ENCODE data around the gene CMSS1.

CMSS1 gene

GRCh38 chr3:99845999-99846398 lies 28.3 kb downstream of the CMSS1 start:
- intact Hi-C loops (cut with DNase I), result loop anchor here (10.0 kb wide), 1 partner anchor 199 kb away; no protein-coding TSS in a partner anchor
- DNase-seq, result no peak

DNA sequence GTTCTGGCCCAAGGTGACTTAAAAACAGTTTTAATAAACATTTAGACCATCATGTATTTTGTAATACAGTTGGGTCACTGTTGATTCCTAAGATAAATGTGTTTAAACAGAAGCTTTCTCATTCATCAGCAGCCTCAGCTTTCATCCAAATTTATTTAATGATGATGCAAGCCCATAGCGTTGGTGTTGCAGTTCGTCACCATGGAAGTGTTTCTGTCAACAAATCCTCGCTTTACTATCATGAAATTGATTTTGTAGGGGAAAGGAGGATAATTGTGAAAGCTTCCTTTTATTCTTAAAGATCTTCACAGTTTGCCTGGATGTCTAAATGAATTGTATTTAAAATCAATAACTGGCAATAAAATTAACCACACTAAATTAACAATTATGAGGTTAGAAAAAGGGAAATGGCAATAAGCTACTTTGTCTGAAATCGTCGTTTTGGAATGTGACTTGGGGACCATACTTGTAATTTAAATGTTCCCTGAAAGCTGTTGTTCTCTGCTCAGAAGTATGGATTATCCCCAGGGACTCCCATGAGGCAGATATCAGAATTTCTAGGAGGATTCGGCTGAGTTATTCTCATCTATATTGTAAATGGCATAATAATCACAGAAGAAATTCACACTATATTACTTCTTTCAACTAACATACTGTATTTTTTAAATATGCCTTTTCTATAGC lies 29.0 kb downstream of the CMSS1 start:
- no peak for DNase-seq
- intact Hi-C loops (cut with DNase I), result loop anchor here (10.0 kb wide), 1 partner anchor 198 kb away; no protein-coding TSS in a partner anchor

DNA sequence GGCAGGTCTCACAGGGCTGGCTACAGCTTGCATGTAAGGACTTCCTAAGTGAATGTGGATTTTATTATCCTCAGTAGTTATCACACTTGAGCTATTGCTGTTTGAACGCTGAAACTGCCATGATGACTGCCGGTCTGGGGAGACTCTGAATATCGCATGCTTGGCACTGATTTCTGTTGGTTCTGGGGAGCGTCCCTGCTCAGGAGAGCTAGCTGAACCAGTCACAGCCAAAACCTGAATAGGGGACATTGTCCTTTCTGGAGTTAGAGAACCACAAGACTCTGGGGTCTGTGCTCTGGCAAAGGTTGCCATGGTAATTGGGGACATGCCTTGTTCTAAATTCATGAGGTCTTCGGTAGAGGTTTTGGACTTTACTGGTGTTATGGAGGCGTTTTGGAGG lies 30.8 kb downstream of the CMSS1 start:
- intact Hi-C loops (cut with DNase I), result loop anchor here (10.0 kb wide), 1 partner anchor 196 kb away; no protein-coding TSS in a partner anchor
- DNase-seq, result no peak

GRCh38 chr3:99850608-99851007 lies 32.9 kb downstream of the CMSS1 start:
- intact Hi-C loops (cut with DNase I), result no loop called here
- no peak for DNase-seq

- intact Hi-C loops (cut with DNase I), result no loop called here
- no peak for DNase-seq
Observed at GRCh38 chr3:99851955-99852354, 34.3 kb downstream of the CMSS1 start.

DNA sequence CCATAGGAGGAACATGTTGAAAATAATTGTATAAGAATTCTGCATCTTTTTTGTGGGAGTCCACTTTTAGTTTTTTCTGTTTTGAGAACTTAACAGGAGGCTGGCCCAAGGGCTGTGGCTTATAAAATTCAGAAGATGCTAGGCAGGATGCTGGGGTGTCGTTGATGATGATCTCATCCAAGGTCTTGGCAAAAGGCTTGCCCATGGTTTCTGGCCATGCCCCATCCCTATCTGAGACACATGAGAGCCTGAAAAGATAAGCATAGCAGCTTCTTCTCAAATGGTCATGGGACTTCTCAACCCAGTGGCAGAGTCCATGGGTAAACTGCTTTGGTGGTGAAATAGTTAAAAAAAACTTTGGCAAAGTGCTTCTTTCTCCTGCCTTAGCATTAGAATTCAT lies 35.2 kb downstream of the CMSS1 start:
- no peak for DNase-seq
- intact Hi-C loops (cut with DNase I), result no loop called here

GRCh38 chr3:99854756-99855298 lies 37.2 kb downstream of the CMSS1 start:
- intact Hi-C loops (cut with DNase I), result no loop called here
- no peak for DNase-seq

DNA sequence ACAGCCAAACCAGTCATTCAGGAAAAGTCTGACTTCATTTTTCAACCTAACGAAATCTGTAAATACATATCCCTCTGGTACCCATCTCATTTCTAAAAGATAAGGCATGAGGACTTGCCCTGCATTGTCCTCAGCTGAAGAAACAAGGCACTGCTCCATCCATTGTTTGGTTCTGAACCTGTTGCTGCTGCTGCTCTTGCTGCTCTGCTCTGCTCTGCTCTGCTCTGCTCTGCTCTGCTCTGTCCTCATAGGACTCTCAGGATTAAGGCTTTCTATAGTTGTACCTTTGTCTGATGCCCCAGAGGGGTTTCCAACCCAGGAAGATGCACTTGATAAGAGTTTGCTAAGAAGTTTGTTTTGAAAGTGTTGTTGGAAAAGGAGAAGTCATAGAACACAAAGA lies 38.2 kb downstream of the CMSS1 start:
- DNase-seq, result no peak
- intact Hi-C loops (cut with DNase I), result no loop called here

DNA sequence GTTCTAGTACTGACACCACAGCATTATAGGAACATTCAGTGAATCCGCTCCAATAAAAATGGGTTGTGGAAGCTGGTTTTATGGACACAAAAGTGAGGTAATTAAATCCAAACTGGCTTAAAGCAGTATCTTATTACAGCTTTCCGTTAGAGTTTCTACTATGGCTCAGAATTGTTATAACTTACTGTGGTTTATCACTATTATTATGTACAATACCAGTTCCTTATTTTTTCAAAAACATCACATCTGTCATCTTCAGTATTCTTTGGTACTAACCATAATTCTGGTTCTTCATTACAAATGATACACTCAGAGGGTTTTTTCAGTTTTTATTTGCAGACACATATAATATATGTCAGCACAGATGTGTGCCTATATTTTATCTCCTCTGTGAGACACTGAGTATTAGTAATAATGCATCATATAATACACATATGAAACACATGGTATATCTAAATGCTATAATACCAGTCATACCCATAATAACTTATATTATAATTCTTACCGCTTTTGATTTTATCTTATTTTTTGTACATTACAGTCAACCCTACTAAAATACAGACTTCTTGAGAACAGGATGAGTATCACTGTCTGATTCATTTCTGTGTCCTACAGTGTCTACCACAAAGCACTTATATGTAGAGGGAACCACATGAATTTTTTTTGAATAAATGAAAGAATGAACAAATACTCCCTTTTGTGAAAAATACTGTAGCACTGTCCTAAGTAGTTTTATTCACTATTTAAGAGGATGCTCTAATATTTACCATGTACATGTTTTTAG lies 39.0 kb downstream of the CMSS1 start:
- intact Hi-C loops (cut with DNase I), result no loop called here
- DNase-seq, result no peak

- no peak for DNase-seq
- intact Hi-C loops (cut with DNase I), result no loop called here
Observed at GRCh38 chr3:99857278-99857677, 39.6 kb downstream of the CMSS1 start.

- no peak for DNase-seq
- intact Hi-C loops (cut with DNase I), result no loop called here
Observed at GRCh38 chr3:99858469-99858868, 40.8 kb downstream of the CMSS1 start.

- intact Hi-C loops (cut with DNase I), result no loop called here
- no peak for DNase-seq
Observed at GRCh38 chr3:99859825-99860224, 42.2 kb downstream of the CMSS1 start.

DNA sequence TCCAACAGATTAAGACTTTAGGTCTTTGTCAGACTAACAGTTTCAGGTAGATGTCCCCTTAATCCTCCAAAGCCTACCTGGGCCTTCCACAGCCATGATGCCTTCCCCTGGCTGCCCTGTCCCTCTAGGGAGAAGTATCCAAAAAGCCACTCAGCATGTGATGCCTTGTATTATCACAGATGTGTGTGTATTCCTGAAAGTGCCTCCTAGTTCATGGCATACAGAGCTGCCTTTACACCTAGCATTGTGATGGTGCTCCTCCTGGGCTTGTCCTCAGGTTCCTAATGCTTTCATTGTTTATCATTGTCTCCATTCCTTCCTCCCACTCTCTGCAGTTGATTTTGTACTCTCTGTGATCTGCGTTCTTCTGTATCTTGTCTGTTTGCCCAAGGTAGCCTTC lies 43.6 kb downstream of the CMSS1 start:
- DNase-seq, result no peak
- intact Hi-C loops (cut with DNase I), result no loop called here

- DNase-seq, result no peak
- intact Hi-C loops (cut with DNase I), result no loop called here
Observed at GRCh38 chr3:99862208-99862607, 44.5 kb downstream of the CMSS1 start.

GRCh38 chr3:99863002-99863401 lies 45.3 kb downstream of the CMSS1 start:
- intact Hi-C loops (cut with DNase I), result no loop called here
- DNase-seq, result no peak

DNA sequence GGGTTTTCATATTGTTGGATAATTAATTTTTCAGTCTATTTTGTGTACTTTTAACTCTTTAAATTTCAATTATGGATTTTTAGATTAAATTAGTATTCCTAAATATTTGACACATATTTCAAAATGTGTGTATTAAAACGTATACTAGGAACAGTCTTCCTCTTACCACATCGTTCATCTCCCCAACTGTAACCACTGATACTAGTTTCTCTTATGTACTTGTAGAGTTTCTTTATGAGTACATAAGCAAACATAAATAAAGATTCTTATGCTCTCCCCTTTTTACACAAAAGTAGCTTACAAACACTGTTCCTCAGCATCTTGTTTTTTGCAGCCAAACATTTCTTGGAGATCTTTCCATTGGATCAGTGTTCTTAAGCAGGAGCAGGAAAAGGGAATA lies 45.9 kb downstream of the CMSS1 start:
- no peak for DNase-seq
- intact Hi-C loops (cut with DNase I), result no loop called here

GRCh38 chr3:99864289-99864688 lies 46.6 kb downstream of the CMSS1 start:
- intact Hi-C loops (cut with DNase I), result no loop called here
- DNase-seq, result no peak

- no peak for DNase-seq
- intact Hi-C loops (cut with DNase I), result no loop called here
Observed at GRCh38 chr3:99865321-99865720, 47.7 kb downstream of the CMSS1 start.

DNA sequence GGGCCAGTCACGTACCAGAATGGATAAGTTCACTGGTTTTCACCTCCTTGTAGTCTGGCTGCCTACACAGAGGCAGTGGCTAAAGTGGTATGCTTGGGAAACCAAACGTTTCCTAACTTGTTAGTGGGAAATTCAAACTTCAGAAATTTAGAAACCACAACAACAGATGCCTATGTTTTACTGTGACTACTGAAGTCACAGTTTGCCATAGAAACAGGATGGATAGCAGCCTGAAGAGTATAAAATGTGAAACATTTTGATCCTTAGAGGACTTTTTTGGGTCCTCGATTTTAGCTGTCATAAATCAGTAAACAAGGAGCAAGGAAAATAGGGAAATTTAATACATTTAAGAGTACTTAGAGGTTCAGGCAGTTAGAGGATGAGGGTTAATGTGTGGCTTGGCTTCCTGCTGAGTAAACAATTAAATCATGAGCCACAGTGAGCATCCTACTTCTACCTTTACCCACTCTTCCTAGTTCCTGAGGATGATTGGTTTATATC lies 48.6 kb downstream of the CMSS1 start:
- DNase-seq, result no peak
- intact Hi-C loops (cut with DNase I), result no loop called here

DNA sequence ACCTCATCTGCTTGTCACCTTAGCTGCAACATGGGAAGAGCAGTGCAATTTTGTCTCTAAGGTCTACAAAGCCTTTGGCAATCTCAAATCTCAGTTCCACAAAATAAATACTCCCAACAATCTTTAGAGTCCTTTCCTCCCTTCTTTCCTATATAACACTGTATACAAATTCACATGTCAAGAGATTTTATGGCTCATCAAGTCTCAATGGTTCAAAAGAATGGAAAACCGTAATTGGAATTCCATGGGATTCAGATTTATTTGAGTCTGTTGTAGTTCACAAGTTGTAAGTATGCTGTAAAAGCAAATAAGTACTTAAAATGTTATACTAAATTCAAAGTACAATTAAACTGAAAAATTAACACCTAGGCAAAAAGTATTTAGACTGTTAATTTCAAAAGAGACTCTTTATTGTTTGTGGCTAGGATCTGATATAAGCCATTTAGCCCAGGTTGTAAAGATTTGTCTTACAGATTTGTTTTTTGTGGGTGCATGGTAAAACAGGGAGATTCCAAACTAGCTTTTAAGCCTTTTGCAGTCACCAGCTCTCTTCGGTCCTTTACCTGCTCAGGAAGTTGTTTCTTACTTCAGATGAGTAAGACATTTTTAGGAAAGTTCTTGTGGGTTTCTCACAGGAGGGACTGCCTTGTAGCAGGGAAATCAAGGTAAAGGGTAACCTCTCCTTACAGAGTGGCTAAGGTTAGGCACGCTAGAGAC lies 50.1 kb downstream of the CMSS1 start:
- no peak for DNase-seq
- intact Hi-C loops (cut with DNase I), result no loop called here

Measured in head of caudate nucleus (tissue), 42 donors.